T-helper 22 cell (primary cell): Measurements from ENCODE around the gene LRRC25.

ENCODE experiments used
- DNase-seq: peaks from one replicate; pipeline ENCODE4 v3.0.0-alpha.2; 2020; ENCODE audit warnings: low read depth

The LRRC25 gene

DNA sequence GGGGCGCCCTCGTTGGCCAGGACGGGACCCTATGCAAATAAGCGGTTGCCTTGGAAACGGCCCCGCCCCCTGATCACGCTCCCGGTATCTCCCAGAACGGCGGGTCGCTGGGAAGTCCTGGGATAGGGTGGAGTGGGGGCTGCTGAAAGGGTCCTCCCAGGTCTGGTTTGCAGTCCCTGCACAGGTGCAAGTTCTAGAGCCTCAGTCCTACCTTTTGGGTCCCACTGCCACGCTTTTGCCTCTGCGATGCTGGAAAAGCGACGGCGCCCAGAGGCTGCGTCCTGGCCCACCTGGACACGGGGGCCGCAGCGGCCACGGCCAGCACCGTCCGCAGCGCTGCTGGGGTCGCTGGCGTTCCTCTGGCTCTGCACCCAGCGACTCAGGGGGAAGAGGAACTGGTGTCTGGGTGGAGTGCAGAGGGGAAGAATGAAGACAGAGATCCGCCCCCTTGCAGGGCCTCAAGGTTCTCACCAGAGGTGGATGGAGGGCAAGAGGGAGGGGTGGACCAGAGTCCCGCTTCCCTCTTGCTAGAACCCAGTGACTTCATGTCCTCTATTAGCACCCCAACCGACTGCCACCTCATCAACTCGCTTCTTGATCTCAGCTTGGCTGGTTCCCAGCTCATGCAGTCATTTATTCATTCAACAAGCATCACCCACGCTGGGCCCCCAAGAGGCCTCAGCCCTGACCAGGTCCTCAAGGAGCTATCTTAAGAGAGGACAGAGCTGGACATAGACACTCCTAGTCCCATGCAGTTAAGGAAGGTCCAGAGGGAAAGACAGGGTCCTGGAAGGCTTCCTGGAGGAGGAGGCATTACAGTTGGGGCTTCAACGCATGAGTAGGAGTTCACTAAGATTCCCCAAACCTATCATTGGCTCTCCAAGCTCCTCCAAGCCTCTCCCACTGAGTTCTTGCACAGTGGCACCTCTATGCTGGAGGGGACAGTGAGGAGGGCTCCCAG is at the start of gene LRRC25:
TSS of gene LRRC25 (minus strand) at position 381 of the 961 bp plus-strand sequence. CDS start 659 bp downstream, outside the sequence.
- DNase-seq, result no peak

- DNase-seq, result no peak
Measured at GRCh38 chr19:18446811-18447359, 49.5 kb upstream of the LRRC25 start.

- no peak for DNase-seq
Measured at GRCh38 chr19:18446145-18446810, 48.9 kb upstream of the LRRC25 start.

DNA sequence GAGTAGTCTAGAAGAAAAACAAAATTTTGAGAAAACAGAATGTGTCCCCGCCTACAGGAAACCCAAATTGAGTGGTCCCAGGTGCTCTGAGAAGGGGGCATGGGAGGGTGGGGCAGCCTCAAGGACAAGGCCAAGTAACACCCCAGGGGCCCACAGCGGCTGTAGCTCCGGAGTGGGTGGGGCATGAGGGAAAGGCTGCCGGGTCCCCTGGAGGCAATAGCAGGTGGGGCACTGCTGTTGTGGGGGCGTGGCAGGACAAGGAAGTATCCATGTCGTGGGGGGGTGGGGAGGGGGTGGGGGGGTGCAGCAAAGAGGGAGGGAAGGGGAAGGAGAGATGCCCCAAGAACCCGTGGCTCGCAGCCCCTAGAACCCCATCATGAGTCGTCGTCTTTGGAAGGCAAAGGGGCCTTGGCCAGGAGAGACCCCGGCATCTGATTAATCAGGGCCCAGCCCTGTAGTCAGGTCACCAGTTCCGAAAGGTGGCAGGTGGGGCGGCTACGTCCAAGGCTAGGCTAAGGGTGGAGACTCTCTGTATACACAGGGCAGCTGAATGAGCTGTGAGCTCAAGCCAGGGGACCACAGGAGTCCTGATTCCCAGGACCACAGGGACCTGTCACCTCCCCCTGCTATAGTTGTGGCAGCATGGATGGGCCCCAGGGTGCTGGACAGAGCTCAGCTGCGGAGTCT is 48.0 kb upstream of the LRRC25 start:
- no peak for DNase-seq

DNA sequence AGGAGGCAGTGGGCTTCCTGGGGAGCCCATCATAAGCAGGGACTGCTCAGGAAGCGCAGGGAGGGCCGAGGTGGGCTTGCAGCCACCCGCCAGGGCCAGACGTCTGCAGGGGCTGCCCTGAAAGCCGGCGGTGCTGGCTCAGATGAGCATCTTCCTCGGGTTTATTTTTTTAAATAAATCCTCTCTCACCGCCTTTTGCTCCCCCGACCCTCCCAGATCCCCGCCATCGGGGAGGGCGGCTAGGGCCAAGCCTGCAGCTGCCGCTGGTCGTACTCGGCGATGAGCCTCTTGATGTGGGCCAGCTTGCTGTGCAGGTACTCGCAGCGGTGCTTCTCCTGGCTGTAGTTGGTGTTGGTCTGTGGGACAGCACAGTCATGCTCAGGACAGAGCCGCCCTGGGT is 47.1 kb upstream of the LRRC25 start:
- DNase-seq, result no peak

DNA sequence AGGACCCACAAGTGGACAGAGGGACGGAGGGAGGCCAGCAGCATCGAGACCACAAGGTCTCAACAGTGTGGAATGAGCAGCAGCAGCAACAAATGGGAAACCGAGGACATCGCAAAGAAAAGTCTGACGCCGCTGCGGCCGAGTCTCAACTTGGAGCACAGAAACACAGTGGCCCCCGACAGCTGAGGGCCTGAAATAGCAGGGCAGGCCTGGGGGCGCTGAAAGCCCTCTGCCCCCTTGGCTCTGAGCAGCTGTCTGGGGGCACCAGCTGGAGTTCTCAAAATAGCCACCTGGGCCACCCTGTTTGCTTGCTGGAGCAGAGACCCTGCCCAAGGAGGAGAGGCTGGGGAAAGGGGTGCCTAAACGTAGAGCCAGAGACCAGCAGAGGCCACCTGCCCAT is 46.4 kb upstream of the LRRC25 start:
- DNase-seq, result no peak

DNA sequence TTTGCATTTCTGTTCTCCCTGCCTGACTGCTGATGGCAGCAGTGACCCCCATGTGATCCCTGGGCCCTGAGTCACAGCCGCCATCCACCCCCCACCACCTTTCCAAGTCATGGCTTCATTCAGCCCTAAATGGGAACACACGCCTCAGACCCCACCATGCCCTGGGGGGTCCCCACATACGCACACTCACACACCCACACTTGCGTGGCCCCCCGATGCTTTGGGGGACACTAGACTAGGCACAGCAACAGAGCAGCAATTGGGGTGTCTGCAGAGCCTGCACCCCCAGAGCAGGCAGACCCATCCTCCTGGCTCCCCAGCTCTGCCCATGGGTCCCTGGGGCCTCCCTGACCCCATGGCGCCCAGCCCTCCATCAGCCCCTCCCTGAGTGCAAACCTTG is 46.0 kb upstream of the LRRC25 start:
- no peak for DNase-seq

- no peak for DNase-seq
Measured at GRCh38 chr19:18442941-18443340, 45.5 kb upstream of the LRRC25 start.

DNA sequence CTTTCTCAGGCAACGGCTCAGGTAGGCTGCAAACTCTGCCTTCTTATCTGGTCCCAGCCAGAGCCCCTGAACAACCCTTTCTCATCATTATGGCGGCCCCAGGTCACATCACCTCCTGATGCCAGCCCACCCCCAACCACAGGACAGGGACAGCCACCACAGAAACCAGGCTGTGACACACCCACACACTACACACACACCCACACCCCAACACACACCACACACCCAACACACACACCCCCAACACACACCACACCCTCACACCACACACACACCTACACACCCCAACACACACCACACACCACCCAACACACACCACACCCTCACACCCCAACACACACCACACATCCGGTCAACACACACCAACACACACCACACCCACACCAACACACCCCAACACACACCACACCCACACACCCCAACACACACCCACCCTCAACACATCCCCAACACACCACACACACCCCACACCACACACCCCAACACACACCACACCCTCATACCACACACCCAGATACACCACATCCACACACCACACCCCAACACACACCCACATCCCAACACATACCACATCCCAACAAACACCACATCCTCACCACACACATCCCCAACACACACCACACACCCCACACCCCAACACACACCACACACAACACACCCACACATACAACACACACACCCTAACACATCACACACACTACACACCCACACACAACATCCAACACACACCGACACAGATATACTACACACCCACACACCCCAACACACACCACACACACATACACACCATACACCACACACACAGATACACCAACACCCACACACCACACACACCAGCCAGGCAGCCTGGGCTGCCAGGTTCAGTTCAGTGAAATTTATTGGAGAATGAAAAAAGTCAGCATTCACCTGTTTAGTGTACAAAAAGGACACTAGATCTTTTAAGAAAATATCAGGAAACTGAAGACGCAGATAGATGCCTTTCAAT is 44.7 kb upstream of the LRRC25 start:
- no peak for DNase-seq

GRCh38 chr19:18440936-18441803 is 43.7 kb upstream of the LRRC25 start:
- DNase-seq, result no peak

DNA sequence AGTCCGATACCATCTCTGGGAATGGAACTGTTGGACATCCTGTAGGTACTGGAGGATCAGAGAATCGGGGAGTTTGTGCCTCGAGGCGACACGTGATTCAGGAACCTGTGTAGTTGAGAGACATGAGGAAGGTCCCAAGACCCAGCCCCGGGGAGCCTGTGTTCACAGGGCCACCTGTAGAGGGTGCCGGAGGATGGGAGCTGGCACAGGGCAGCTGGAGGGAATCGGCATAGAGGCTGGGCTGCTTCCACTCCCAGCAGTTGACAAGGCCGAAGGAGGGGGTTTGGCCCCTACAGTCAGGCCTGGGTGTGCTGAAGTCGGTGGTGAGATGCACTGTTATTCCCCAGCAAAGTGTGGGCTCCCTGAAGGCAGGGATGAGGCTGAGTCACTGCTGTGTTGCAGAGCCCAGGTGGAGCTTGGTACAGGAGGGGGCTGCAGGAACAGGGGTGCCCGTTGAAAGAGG is 43.0 kb upstream of the LRRC25 start:
- DNase-seq, result no peak

- no peak for DNase-seq
Measured at GRCh38 chr19:18439910-18440237, 42.5 kb upstream of the LRRC25 start.

GRCh38 chr19:18439025-18439909 is 41.8 kb upstream of the LRRC25 start:
- DNase-seq, result no peak

GRCh38 chr19:18438331-18439024 is 41.1 kb upstream of the LRRC25 start:
- DNase-seq, result no peak

DNA sequence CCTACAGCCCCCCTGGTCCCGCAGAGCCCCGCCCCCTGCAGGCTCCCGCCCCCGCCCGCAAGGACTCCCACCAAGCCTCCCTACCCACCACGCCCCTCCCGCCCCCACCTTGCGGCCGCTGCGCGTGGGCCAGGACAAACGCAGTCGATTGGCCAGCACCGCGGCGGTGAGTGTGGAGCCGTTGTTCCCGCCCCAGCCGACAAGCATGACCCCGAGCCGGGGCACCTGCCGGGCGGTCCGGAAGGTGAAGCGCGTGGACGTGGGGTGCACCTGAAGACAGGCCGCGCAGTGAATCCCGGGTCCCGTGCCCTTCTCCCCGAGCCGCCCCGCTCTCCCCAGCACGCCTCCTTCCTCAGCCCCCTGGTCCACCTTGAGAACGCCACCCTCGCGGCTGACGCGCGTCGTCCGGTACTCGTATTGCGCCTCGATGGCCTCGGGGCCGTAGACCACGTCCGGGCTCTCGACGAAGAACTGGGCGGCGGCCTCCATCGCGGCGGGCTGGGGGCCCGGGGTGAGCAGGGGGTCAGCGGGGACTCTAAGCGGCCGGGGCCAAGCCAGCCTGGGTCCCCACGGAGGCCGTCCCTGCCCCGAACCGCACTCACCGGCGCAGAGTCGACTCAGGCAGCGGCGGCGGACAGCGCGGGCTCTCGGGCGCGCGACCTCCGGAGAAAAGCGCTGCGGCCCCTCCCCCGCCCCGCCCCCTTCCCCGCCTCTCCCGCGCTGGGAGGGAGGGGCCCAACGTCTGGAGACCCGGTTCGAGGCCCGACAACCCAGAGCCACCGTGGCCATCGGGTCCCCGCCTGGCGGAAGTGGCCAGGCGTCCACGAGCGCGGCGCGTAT is 40.3 kb upstream of the LRRC25 start, which contains the start of gene ISYNA1:
TSS of gene ISYNA1 (minus strand) at position 643 of the 840 bp plus-strand sequence. CDS start at position 489, 154 bp downstream.
- peak; percentile 61 for DNase-seq

DNA sequence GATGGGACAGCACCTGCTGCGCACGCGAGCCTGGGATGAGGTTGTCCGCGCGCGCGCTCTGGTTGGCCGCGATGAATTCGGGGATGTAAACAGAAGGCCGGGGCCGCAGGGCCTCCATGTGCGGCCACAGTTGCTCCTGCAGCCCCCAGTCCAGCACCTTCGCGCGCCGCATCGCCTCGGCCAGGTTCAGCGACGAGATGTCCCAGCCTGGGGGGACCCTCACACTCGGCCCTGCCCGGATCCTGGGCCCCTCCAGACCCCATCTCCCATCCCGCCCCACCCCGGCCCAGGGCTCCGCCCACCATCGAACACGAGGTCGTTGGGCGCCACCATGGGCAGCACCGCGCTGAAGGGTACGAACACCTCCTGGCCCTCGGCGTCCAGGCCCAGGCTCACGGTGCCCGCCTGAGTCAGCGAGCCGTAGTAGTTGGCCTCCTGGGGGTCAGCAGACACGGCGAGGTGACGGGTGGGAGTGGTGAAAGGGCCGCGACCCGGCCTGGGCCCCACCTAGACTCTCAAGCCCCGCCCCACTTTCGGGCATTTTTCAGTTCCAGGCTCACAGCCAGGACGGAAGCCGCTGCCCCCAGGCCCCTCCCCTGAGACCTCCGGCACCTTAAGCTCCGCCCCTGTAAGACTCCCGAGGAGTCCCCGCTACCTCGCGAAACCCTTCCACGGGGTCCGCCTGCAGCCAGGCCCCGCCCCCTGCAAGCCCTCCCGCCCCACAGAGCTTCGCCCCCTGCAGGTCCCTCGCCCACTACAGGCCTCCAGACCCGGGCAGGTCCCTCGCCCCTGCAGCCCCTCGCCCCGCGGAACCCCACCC is 39.5 kb upstream of the LRRC25 start:
- DNase-seq, result peak; percentile 71
